MM.1S (cell line): ENCODE measurements around the gene DGLUCY.

Experiments
- DNase-seq: peaks from one replicate; pipeline ENCODE4 v3.0.0-alpha.2; 2015
- H2AFZ ChIP-seq: fragments of 300-600 bp; sonication (generic); 2 replicates; pipeline ENCODE4 v1.6.0; 2016; ENCODE audit warnings: antibody characterized with exemption, low read length
- H3F3A ChIP-seq: fragments of 300-600 bp; sonication (generic); 2 replicates; pipeline ENCODE4 v1.6.1; 2016; ENCODE audit warnings: mild to moderate bottlenecking, antibody characterized with exemption, low read length, moderate library complexity, mixed read lengths; ENCODE audit not compliant: insufficient read depth
- H3K27ac ChIP-seq: fragments of 300-600 bp; sonication (generic); 2 replicates; pipeline ENCODE4 v1.5.1; 2016; ENCODE audit warnings: mild to moderate bottlenecking, low read length
- H3K27me3 ChIP-seq: fragments of 300-600 bp; sonication (generic); replicated peaks from 2 replicates; pipeline ENCODE4 v1.6.0; 2016; ENCODE audit warnings: low read length; ENCODE audit not compliant: insufficient read depth
- H3K36me3 ChIP-seq: fragments of 300-600 bp; sonication (generic); replicated peaks from 2 replicates; pipeline ENCODE4 v1.6.1; 2016; ENCODE audit warnings: mild to moderate bottlenecking, low read length, mixed read lengths; ENCODE audit not compliant: insufficient read depth
- H3K4me1 ChIP-seq: fragments of 300-600 bp; sonication (generic); 2 replicates; pipeline ENCODE4 v1.6.1; 2016; ENCODE audit warnings: low read length, mixed read lengths
- H3K4me2 ChIP-seq: fragments of 300-600 bp; sonication (generic); 2 replicates; pipeline ENCODE4 v1.6.0; 2016; ENCODE audit warnings: low read depth, low read length
- H3K4me3 ChIP-seq: fragments of 300-600 bp; sonication (generic); 2 replicates; pipeline ENCODE4 v1.5.1; 2016; ENCODE audit warnings: low read length, mixed read lengths
- H3K79me2 ChIP-seq: fragments of 300-600 bp; sonication (generic); 2 replicates; pipeline ENCODE4 v1.6.1; 2016; ENCODE audit warnings: mixed run types, low read length, mixed read lengths
- H3K9ac ChIP-seq: fragments of 300-600 bp; sonication (generic); 2 replicates; pipeline ENCODE4 v1.6.1; 2016; ENCODE audit warnings: low read length, mixed read lengths
- H3K9me2 ChIP-seq: fragments of 300-600 bp; sonication (generic); replicated peaks from 2 replicates; pipeline ENCODE4 v1.6.1; 2016; ENCODE audit warnings: mild to moderate bottlenecking, low read length, mixed read lengths; ENCODE audit not compliant: insufficient read depth
- H3K9me3 ChIP-seq: fragments of 300-600 bp; sonication (generic); replicated peaks from 2 replicates; pipeline ENCODE4 v1.6.1; 2016; ENCODE audit warnings: mild to moderate bottlenecking, low read length, mixed read lengths; ENCODE audit not compliant: insufficient read depth
- H4K20me1 ChIP-seq: fragments of 300-600 bp; sonication (generic); 2 replicates; pipeline ENCODE4 v1.6.1; 2016; ENCODE audit warnings: mild to moderate bottlenecking, low read length, moderate library complexity, mixed read lengths; ENCODE audit not compliant: insufficient read depth
- CTCF ChIP-seq: fragments of 300-600 bp; sonication (generic); IDR thresholded peaks from 2 replicates; pipeline ENCODE4 v1.5.1; 2016; ENCODE audit warnings: antibody characterized with exemption, low read length, mixed read lengths
- EZH2 ChIP-seq: fragments of 300-600 bp; sonication (generic); optimal IDR thresholded peaks from 2 replicates; pipeline ENCODE3; 2017; ENCODE audit warnings: low read depth, mild to moderate bottlenecking, antibody characterized with exemption, low read length, mixed read lengths
- EZH2phosphoT487 ChIP-seq: fragments of 300-600 bp; sonication (generic); IDR thresholded peaks from 2 replicates; pipeline ENCODE4 v1.6.1; 2018; ENCODE audit warnings: antibody characterized with exemption, low read length

The DGLUCY gene

GRCh38 chr14:91068642-91069041 lies 45.2 kb upstream of the DGLUCY start:
- Histone ChIP-seq H4K20me1 (no peaks in the 10 kb centered on the region), H3K9me2 (no peaks in the 10 kb centered on the region)

GRCh38 chr14:91070572-91070971 lies 43.3 kb upstream of the DGLUCY start:
- DNase-seq = no peak
- no peak overlapping the region for H2AFZ ChIP-seq
- H3K79me2 ChIP-seq = no peaks in the 10 kb centered on the region
- TF ChIP-seq CTCF = no peak
- no peak for TF ChIP-seq EZH2
- no peak for TF ChIP-seq EZH2phosphoT487
- no peak overlapping the region for H3K4me3 ChIP-seq
- no peak overlapping the region for H3K27ac ChIP-seq
- H3K4me2 ChIP-seq = no peak overlapping the region
- no peaks in the 10 kb centered on the region for H3K9me3 ChIP-seq
- no peaks in the 10 kb centered on the region for H3K27me3 ChIP-seq
- no peaks in the 10 kb centered on the region for H4K20me1 ChIP-seq
- H3K9me2 ChIP-seq = no peaks in the 10 kb centered on the region
- H3F3A ChIP-seq = no peaks in the 10 kb centered on the region
- no peaks in the 10 kb centered on the region for H3K36me3 ChIP-seq
- no peak overlapping the region for H3K9ac ChIP-seq
- no peaks in the 10 kb centered on the region for H3K4me1 ChIP-seq

More at GRCh38 chr14:91068642-91069041, 45.2 kb upstream of the DGLUCY start:
- Histone ChIP-seq H3K4me2 (no peak overlapping the region), H2AFZ (no peak overlapping the region), H3K27ac (no peak overlapping the region), H3K9me3 (no peaks in the 10 kb centered on the region), H3F3A (no peaks in the 10 kb centered on the region), H3K4me1 (no peaks in the 10 kb centered on the region), H3K4me3 (no peak overlapping the region), H3K79me2 (no peaks in the 10 kb centered on the region), H3K27me3 (no peaks in the 10 kb centered on the region), H3K9ac (no peak overlapping the region), H3K36me3 (no peaks in the 10 kb centered on the region)
- DNase-seq = no peak
- TF ChIP-seq EZH2phosphoT487 (no peak), EZH2 (no peak), CTCF (no peak)

GRCh38 chr14:91075553-91075952 lies 38.3 kb upstream of the DGLUCY start:
- Histone ChIP-seq H3K9ac (no peak overlapping the region), H3K79me2 (no peaks in the 10 kb centered on the region), H3K4me2 (no peak overlapping the region), H3K9me3 (no peaks in the 10 kb centered on the region), H2AFZ (no peak overlapping the region), H3K9me2 (no peaks in the 10 kb centered on the region), H3K4me1 (no peaks in the 10 kb centered on the region), H3K36me3 (no peaks in the 10 kb centered on the region), H3K27me3 (no peaks in the 10 kb centered on the region), H3K4me3 (no peak overlapping the region), H4K20me1 (no peaks in the 10 kb centered on the region), H3K27ac (no peak overlapping the region), H3F3A (no peaks in the 10 kb centered on the region)
- TF ChIP-seq EZH2 (no peak), CTCF (no peak), EZH2phosphoT487 (no peak)
- DNase-seq = no peak
